ENCODE measurements around the gene SLC1A2. TPM values are rescaled to one million over a fixed set of nuclear protein-coding genes. Genes with fewer than 3 reads are reported as not detected.

SLC1A2 gene
- polyA plus RNA-seq, 4 donors, result 0.14 to 0.64 (median 0.42) TPM

- DNase-seq (ENCODE audit: low read depth in 4 of 4, low spot score in 3 of 4), result no peak
These were observed 64.7 kb downstream of the SLC1A2 start for GRCh38 chr11:35354644-35355043.

GRCh38 chr11:35352077-35352888 lies 67.1 kb downstream of the SLC1A2 start:
- DNase-seq (ENCODE audit: low read depth in 4 of 4, low spot score in 3 of 4), result no peak

- DNase-seq (ENCODE audit: low read depth in 4 of 4, low spot score in 3 of 4), result no peak
These were observed 69.5 kb downstream of the SLC1A2 start for GRCh38 chr11:35349897-35350296.

- no peak for DNase-seq (ENCODE audit: low read depth in 4 of 4, low spot score in 3 of 4)
These were observed 70.3 kb downstream of the SLC1A2 start for GRCh38 chr11:35348898-35349687.

GRCh38 chr11:35347921-35348331 lies 71.4 kb downstream of the SLC1A2 start:
- DNase-seq (ENCODE audit: low read depth in 4 of 4, low spot score in 3 of 4), result no peak

- DNase-seq (ENCODE audit: low read depth in 4 of 4, low spot score in 3 of 4), result no peak
These were observed 72.0 kb downstream of the SLC1A2 start for GRCh38 chr11:35347173-35347878.

GRCh38 chr11:35346472-35347156 lies 72.7 kb downstream of the SLC1A2 start:
- DNase-seq (ENCODE audit: low read depth in 4 of 4, low spot score in 3 of 4), result no peak

GRCh38 chr11:35344681-35345574 lies 74.4 kb downstream of the SLC1A2 start:
- peak in 2 of 4 donors; percentile 18 to 22 for DNase-seq (ENCODE audit: low read depth in 4 of 4, low spot score in 3 of 4)

GRCh38 chr11:35343033-35343598 lies 76.2 kb downstream of the SLC1A2 start:
- no peak for DNase-seq (ENCODE audit: low read depth in 4 of 4, low spot score in 3 of 4)

- DNase-seq (ENCODE audit: low read depth in 4 of 4, low spot score in 3 of 4), result no peak
These were observed 78.6 kb downstream of the SLC1A2 start for GRCh38 chr11:35340715-35341114.

GRCh38 chr11:35340071-35340470 lies 79.3 kb downstream of the SLC1A2 start:
- no peak for DNase-seq (ENCODE audit: low read depth in 4 of 4, low spot score in 3 of 4)

GRCh38 chr11:35338921-35339320 lies 80.4 kb downstream of the SLC1A2 start:
- no peak for DNase-seq (ENCODE audit: low read depth in 4 of 4, low spot score in 3 of 4)

GRCh38 chr11:35337914-35338305 lies 81.4 kb downstream of the SLC1A2 start:
- no peak for DNase-seq (ENCODE audit: low read depth in 4 of 4, low spot score in 3 of 4)

GRCh38 chr11:35337136-35337913 lies 82.0 kb downstream of the SLC1A2 start:
- DNase-seq (ENCODE audit: low read depth in 4 of 4, low spot score in 3 of 4), result no peak

- peak in 3 of 4 donors; percentile 16 to 36 (median 28) for DNase-seq (ENCODE audit: low read depth in 4 of 4, low spot score in 3 of 4)
These were observed 82.6 kb downstream of the SLC1A2 start for GRCh38 chr11:35336726-35337125.

- DNase-seq (ENCODE audit: low read depth in 4 of 4, low spot score in 3 of 4), result no peak
These were observed 84.1 kb downstream of the SLC1A2 start for GRCh38 chr11:35335226-35335625.

GRCh38 chr11:35334385-35335090 lies 84.8 kb downstream of the SLC1A2 start:
- DNase-seq (ENCODE audit: low read depth in 4 of 4, low spot score in 3 of 4), result no peak

- DNase-seq (ENCODE audit: low read depth in 4 of 4, low spot score in 3 of 4), result no peak
These were observed 86.8 kb downstream of the SLC1A2 start for GRCh38 chr11:35332524-35332923.
